Prostate gland (tissue), 2 donors: Measurements from ENCODE around the gene ANKRD44. TPM values are rescaled to one million over a fixed set of nuclear protein-coding genes. Genes with fewer than 3 reads are reported as not detected.

Experiments used
- DNase-seq: peaks from one replicate; pipeline ENCODE4 v3.0.0-alpha.2; 2019; ENCODE audit warnings: low spot score
- H3K27ac ChIP-seq, 2 donors: fragments of 200-600 bp; sonication (generic); 2 replicates each; pipeline ENCODE4 v1.5.1; 2017 to 2019
- H3K27me3 ChIP-seq: fragments of 200-600 bp; sonication (generic); replicated peaks from 2 replicates; pipeline ENCODE4 v1.5.1; 2019; ENCODE audit not compliant: insufficient read depth
- H3K36me3 ChIP-seq, 2 donors: fragments of 200-600 bp; sonication (generic); 1 replicate in 1 of 2; 2 replicates in 1 of 2; pipeline versions ENCODE4 v1.5.1 to v1.8.1; 2017 to 2019
- H3K4me1 ChIP-seq: fragments of 200-600 bp; sonication (generic); replicated peaks from 2 replicates; pipeline ENCODE4 v1.5.1; 2019
- H3K4me3 ChIP-seq, 2 donors: fragments of 200-600 bp; sonication (generic); 2 replicates each; pipeline ENCODE4 v1.5.1; 2017 to 2019
- H3K9me3 ChIP-seq: fragments of 200-600 bp; sonication (generic); 2 replicates; pipeline ENCODE4 v1.5.1; 2017
- POLR2A ChIP-seq: fragments of 450-650 bp; IDR thresholded peaks from one replicate; pipeline ENCODE4 v1.6.1; 2016; ENCODE audit warnings: antibody characterized with exemption, mild to moderate bottlenecking
- POLR2AphosphoS5 ChIP-seq: sonication (generic); formaldehyde crosslinking; IDR thresholded peaks from one replicate; pipeline ENCODE4 v1.6.1; 2017; ENCODE audit warnings: antibody characterized with exemption
- WGBS: methylation state at CpG from one replicate; pipeline ENCODE4 v1.1.5; 2018; 5-methylcytosine and 5-hydroxymethylcytosine counted together
- intact Hi-C: fragments of 100-400 bp; cut with DNase I; formaldehyde crosslinking; loops from one replicate; pipeline ENCODE4 v1.14.2; 2022
- total RNA-seq, 2 donors: library from RNA; depleted of rRNA; stranded (reverse); fragments of >200 nt; gene quantifications; one replicate each; pipeline ENCODE4 v1.1.0, GENCODE V29; 2016
- TF ChIP-seq, protein P1 (sequence below), 4 experiments: fragments of 200-600 bp in 2 of 4; fragments of 450-650 bp in 2 of 4; sonication (generic) in 2 of 4; IDR thresholded peaks; 1 replicate in 3 of 4; 2 replicates in 1 of 4; pipeline ENCODE4 v1.5.1; 2016 to 2019; ENCODE audit warnings: antibody characterized with exemption in 4 of 4, mild to moderate bottlenecking in 2 of 4, moderate library complexity in 2 of 4

ANKRD44 gene
- total RNA-seq, 2 donors from 2014 or later = 6.0 to 11.2 TPM

DNA sequence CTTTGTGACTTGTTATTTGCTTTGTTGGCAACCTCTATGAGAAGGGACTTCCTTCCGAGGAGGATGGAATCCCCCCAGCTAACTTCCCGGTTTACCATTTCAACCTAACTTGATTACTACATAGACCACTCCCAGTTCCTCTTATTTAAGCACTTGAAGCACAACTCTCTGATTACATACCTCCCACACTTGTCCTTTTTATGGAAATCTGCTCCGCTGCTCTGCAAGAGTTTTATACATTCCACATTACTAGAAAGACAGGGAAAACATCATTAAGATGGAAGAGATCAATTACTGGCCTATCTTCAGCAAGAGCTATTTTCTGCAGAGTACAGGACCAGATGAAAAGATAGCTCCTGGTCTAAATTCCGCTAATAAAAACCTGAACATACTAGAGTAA is 224.1 kb downstream of the ANKRD44 start:
- Histone ChIP-seq H3K36me3 (no peaks in the 10 kb centered on the region), H3K4me3 (no peak overlapping the region), H3K27ac (no peak overlapping the region), H3K9me3 (no peaks in the 10 kb centered on the region), H3K4me1 (no peaks in the 10 kb centered on the region), H3K27me3 (no peaks in the 10 kb centered on the region)
- TF ChIP-seq POLR2A (no peak), POLR2AphosphoS5 (no peak)
- TF ChIP-seq, protein P1, sequence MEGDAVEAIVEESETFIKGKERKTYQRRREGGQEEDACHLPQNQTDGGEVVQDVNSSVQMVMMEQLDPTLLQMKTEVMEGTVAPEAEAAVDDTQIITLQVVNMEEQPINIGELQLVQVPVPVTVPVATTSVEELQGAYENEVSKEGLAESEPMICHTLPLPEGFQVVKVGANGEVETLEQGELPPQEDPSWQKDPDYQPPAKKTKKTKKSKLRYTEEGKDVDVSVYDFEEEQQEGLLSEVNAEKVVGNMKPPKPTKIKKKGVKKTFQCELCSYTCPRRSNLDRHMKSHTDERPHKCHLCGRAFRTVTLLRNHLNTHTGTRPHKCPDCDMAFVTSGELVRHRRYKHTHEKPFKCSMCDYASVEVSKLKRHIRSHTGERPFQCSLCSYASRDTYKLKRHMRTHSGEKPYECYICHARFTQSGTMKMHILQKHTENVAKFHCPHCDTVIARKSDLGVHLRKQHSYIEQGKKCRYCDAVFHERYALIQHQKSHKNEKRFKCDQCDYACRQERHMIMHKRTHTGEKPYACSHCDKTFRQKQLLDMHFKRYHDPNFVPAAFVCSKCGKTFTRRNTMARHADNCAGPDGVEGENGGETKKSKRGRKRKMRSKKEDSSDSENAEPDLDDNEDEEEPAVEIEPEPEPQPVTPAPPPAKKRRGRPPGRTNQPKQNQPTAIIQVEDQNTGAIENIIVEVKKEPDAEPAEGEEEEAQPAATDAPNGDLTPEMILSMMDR (IDR thresholded peaks at IDR 0.05) = no peak
- DNase-seq = no peak
- 36% methylated on average over 4 of the region's 4 CpGs for WGBS
- intact Hi-C loops = no loop called here

GRCh38 chr2:197085665-197086064 is 224.9 kb downstream of the ANKRD44 start:
- Histone ChIP-seq H3K27me3 (no peaks in the 10 kb centered on the region), H3K27ac (no peak overlapping the region), H3K9me3 (no peaks in the 10 kb centered on the region), H3K4me1 (no peaks in the 10 kb centered on the region), H3K36me3 (no peaks in the 10 kb centered on the region), H3K4me3 (no peak overlapping the region)
- TF ChIP-seq POLR2A (no peak), POLR2AphosphoS5 (no peak)
- TF ChIP-seq, protein P1 (IDR thresholded peaks at IDR 0.05) = no peak
- intact Hi-C loops = no loop called here
- no peak for DNase-seq
- WGBS = 96% methylated on average over 5 of the region's 5 CpGs

- H3K4me3 ChIP-seq = no peak overlapping the region
- intact Hi-C loops = no loop called here
- no peaks in the 10 kb centered on the region for H3K9me3 ChIP-seq
- no peaks in the 10 kb centered on the region for H3K27me3 ChIP-seq
- TF ChIP-seq POLR2A (no peak), POLR2AphosphoS5 (no peak)
- TF ChIP-seq, protein P1 (IDR thresholded peaks at IDR 0.05) = no peak
- DNase-seq = no peak
- H3K4me1 ChIP-seq = no peaks in the 10 kb centered on the region
- 83% methylated on average over 4 of the region's 4 CpGs for WGBS
- H3K36me3 ChIP-seq = no peaks in the 10 kb centered on the region
- peak overlapping the region in 1 of 2 donors; percentile 2 for H3K27ac ChIP-seq
Observed at GRCh38 chr2:197081294-197081693, 229.3 kb downstream of the ANKRD44 start.

GRCh38 chr2:197080578-197081216 is 229.9 kb downstream of the ANKRD44 start:
- intact Hi-C loops = no loop called here
- 65% methylated on average over 7 of the region's 7 CpGs for WGBS
- no peak overlapping the region for H3K4me3 ChIP-seq

More at GRCh38 chr2:197080578-197081216, 229.9 kb downstream of the ANKRD44 start:
- H3K27ac ChIP-seq = peak overlapping the region in 1 of 2 donors; percentile 2
- no peaks in the 10 kb centered on the region for H3K36me3 ChIP-seq
- no peak for DNase-seq
- H3K27me3 ChIP-seq = no peaks in the 10 kb centered on the region
- no peaks in the 10 kb centered on the region for H3K9me3 ChIP-seq
- no peaks in the 10 kb centered on the region for H3K4me1 ChIP-seq
- TF ChIP-seq POLR2AphosphoS5 (no peak), POLR2A (no peak)
- TF ChIP-seq, protein P1 (IDR thresholded peaks at IDR 0.05) = no peak
